CD4-positive, alpha-beta T cell treated with Interleukin-21 for 1 hour (primary cell): ENCODE measurements around the gene PCMTD2.
"Not testable (repeated sequence)": the region's sequence is repeated elsewhere in the genome, so short reads cannot be mapped to it uniquely, and the experiment has no call there.

Experiments
- DNase-seq: peaks from one replicate; pipeline ENCODE4 v3.0.0-alpha.2; 2020

The PCMTD2 gene

DNA sequence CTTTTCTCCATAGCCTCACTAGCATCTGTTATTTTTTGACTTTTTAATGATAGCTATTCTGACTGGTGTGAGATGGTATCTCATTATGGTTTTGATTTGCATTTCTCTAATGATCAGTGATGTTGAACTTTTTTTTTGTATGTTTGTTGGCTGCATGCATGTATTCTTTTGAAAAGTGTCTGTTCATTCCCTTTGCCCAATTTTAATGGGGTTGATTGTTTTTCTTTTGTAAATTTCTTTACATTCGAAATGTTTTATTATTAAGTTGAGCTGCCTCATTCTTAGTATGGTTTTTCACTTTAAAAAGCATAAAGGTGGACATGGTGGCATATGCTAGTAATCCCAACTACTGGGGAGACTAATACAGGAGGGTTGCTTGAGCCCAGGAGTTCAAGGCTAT lies 58.2 kb downstream of the PCMTD2 start:
- DNase-seq: not testable (repeated sequence)

- not testable (repeated sequence) for DNase-seq
Measured at GRCh38 chr20:64315381-64315780, 59.8 kb downstream of the PCMTD2 start.

DNA sequence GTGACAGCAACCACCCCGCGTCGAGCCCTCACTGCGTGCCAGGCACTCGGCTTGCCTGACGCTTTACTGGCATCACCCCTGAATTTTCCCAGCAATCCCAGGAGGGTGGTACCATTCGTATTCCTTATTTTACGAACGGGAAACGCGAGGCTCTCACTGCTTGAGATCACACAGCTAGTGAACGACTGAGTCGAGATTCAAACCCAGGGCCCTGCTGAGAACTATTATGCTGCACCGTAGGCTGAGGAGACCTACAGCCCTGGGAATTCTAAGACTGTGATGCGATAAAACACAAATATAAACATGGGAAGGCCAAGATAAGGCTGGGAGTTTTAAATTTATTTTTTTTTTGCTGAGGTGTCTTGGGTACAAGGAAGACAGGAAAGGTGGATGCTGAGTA lies 60.3 kb downstream of the PCMTD2 start:
- not testable (repeated sequence) for DNase-seq

- not testable (repeated sequence) for DNase-seq
Measured at GRCh38 chr20:64316415-64317083, 61.0 kb downstream of the PCMTD2 start.

GRCh38 chr20:64317331-64317730 lies 61.8 kb downstream of the PCMTD2 start:
- DNase-seq: not testable (repeated sequence)

GRCh38 chr20:64318056-64318455 lies 62.5 kb downstream of the PCMTD2 start:
- not testable (repeated sequence) for DNase-seq

DNA sequence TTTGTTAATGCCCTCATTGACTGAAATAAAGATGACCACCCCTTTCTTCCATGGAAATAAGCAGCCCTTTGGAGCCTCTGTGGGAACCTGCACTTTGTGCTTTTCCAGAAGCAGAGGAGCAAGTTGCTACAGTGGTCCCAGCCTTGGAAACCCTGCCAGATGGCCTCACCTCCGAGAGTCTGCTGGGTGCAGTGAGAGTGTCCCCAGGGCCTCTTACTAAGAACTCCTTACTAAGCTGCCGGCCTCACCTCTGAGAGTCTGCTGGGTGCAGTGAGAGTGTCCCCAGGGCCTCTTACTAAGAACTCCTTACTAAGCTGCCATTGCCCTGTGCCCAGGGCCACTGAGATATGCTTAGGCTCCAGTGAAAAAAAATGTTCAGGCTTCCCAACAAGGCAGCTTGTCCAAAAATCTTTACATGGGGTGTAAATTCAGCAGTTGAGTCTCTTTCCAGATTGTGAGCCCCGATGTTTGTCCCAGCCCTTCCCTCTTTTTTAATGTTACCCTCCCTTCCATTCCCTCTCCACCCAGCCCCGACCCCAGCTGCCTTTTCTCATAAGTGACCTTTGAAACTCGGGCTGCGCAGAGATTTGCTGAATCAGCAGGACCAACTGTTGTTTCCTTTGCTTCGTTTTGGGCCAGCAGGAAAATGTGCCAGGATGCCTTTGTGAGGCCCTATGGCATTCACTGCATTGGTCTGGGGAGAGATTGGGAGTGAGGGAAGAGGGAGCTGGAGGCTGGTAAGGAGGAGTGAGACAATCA lies 66.7 kb downstream of the PCMTD2 start:
- not testable (repeated sequence) for DNase-seq
